Measurements from ENCODE around the gene ZNF480. TPM values are rescaled to one million over a fixed set of nuclear protein-coding genes. Genes with fewer than 3 reads are reported as not detected.
"Not testable (repeated sequence)": the region's sequence is repeated elsewhere in the genome, so short reads cannot be mapped to it uniquely, and the experiment has no call there.

ZNF480 gene
- total RNA-seq, 6 experiments from 2014 or later, result 3.7 to 7.1 (median 5.3) TPM

DNA sequence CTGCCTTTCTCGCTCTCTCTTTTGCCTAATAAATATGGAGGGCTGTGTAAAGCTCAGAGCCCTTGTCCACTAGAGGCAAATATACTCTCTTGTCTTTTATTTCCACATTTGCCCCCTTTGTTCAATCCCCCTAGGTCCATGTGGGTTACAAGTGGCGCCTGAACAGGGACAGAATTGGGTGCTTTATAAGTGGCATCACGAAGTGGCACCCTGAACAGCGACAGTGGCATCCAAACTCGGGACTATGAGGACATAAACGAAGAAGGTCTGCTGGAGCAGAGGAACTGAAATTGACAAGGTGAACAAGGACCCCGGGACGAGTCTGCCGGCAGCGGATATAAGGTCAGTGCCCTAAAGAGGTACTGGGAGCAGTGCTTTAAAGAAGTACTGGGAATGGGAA, 34.8 kb downstream of the ZNF480 start:
- H3K4me3 ChIP-seq, result no peak overlapping the region
- DNase-seq (no peak), ATAC-seq (no peak)
- H3K27ac ChIP-seq, result no peak overlapping the region
- 82% methylated on average over 10 of the region's 10 CpGs for WGBS (ENCODE audit: insufficient coverage, low coverage, low lambda C conversion rate, missing lambda C conversion rate)
- no peaks in the 10 kb centered on the region for H3K36me3 ChIP-seq
- TF ChIP-seq, protein P1, sequence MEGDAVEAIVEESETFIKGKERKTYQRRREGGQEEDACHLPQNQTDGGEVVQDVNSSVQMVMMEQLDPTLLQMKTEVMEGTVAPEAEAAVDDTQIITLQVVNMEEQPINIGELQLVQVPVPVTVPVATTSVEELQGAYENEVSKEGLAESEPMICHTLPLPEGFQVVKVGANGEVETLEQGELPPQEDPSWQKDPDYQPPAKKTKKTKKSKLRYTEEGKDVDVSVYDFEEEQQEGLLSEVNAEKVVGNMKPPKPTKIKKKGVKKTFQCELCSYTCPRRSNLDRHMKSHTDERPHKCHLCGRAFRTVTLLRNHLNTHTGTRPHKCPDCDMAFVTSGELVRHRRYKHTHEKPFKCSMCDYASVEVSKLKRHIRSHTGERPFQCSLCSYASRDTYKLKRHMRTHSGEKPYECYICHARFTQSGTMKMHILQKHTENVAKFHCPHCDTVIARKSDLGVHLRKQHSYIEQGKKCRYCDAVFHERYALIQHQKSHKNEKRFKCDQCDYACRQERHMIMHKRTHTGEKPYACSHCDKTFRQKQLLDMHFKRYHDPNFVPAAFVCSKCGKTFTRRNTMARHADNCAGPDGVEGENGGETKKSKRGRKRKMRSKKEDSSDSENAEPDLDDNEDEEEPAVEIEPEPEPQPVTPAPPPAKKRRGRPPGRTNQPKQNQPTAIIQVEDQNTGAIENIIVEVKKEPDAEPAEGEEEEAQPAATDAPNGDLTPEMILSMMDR (IDR thresholded peaks at IDR 0.05), result no peak
- H3K4me1 ChIP-seq, result no peaks in the 10 kb centered on the region
- H3K9me3 ChIP-seq, result peaks cover 0 to 62% (median 8%) of the 10 kb centered on the region in 4 donors
- H3K27me3 ChIP-seq, result no peaks in the 10 kb centered on the region
- intact Hi-C loops (cut with DNase I), result no loop called here

DNA sequence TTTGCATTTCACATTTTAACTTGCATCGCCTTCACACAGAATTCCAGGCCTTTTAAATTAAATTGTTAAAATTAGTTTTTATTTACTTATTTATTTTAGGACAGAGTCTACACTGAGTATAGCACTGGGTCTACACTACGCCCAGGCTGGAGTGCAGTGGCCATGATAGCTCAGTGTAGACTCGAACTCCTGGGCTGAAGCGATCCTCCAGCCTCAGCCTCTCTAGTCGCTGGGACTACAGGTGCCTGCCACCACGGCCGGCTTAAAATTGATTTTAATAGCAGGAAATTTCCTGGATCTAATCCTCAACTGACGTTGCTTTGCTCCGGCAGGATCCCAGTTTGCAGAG, 38.8 kb downstream of the ZNF480 start:
- Histone ChIP-seq H3K27ac (peak overlapping the region in 1 of 3 donors; percentile 51), H3K4me3 (peak overlapping the region; percentile 44 to 54 (median 49)), H3K27me3 (no peaks in the 10 kb centered on the region), H3K36me3 (no peaks in the 10 kb centered on the region), H3K9me3 (peaks cover 0 to 31% (median 3%) of the 10 kb centered on the region in 4 donors), H3K4me1 (no peaks in the 10 kb centered on the region)
- TF ChIP-seq POLR2A (IDR thresholded peaks at IDR 0.05), result no peak
- TF ChIP-seq, protein P1 (IDR thresholded peaks at IDR 0.05), result no peak
- 46% methylated on average over 9 of the region's 9 CpGs for WGBS (ENCODE audit: insufficient coverage, low coverage, low lambda C conversion rate, missing lambda C conversion rate)
- peak in 1 of 4 donors; percentile 16 for ATAC-seq
- intact Hi-C loops (cut with DNase I), result no loop called here
- no peak for DNase-seq

DNA sequence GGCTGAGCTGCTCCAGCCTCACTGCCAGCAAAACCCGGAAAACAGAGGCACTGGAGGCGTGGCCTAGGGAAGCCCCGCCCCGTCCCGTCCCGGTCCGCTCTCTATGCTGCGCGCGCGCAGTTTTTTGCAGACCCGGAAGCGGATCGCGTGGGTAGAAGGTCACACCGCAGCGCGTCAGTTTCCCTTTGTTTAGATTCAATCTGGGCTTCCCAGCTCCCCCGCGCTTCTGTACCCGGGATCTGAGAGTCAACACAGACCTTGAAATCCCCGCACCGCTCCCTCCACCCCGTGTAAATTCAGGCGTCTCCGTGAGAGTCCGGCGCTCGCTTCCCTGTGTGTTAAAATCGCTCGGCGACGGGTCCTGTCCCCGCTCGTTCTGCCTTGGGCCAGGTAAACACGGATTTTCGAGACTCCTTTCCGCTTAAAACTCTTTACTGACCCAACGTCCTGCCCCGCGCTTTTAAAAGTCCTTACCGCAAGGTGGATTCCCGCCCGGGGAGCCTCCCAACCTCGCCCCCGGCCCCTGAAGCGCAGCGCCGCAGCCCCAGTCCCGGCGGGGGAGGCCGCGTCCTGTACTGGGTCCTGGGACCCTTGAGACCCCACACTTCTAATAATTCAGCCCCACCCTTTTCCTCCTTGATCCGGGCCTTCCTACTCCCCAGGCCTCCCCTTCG, 39.3 kb downstream of the ZNF480 start, which contains the start of gene ZNF610:
ZNF610 (plus strand) TSS at position 127 of the 674 bp plus-strand sequence. CDS start 12,930 bp downstream, outside the sequence.
- Histone ChIP-seq H3K9me3 (peaks cover 0 to 26% (median 3%) of the 10 kb centered on the region in 4 donors), H3K27ac (peak within 1 kb of the TSS in 1 of 3 donors; percentile 51), H3K27me3 (no peaks in the 10 kb centered on the region), H3K4me1 (no peaks in the 10 kb centered on the region), H3K36me3 (no peaks in the 10 kb centered on the region), H3K4me3 (peak within 1 kb of the TSS; percentile 44 to 54 (median 49))
- TF ChIP-seq, protein P1 (IDR thresholded peaks at IDR 0.05), result no peak
- TF ChIP-seq POLR2A (IDR thresholded peaks at IDR 0.05), result no peak
- intact Hi-C loops (cut with DNase I), result no loop called here
- ATAC-seq, result peak; percentile 87 to 97 (median 92)
- peak; percentile 68 to 81 (median 77) for DNase-seq
- WGBS (ENCODE audit: insufficient coverage, low coverage, low lambda C conversion rate, missing lambda C conversion rate), result 2% methylated on average over 9 of the region's 55 CpGs

DNA sequence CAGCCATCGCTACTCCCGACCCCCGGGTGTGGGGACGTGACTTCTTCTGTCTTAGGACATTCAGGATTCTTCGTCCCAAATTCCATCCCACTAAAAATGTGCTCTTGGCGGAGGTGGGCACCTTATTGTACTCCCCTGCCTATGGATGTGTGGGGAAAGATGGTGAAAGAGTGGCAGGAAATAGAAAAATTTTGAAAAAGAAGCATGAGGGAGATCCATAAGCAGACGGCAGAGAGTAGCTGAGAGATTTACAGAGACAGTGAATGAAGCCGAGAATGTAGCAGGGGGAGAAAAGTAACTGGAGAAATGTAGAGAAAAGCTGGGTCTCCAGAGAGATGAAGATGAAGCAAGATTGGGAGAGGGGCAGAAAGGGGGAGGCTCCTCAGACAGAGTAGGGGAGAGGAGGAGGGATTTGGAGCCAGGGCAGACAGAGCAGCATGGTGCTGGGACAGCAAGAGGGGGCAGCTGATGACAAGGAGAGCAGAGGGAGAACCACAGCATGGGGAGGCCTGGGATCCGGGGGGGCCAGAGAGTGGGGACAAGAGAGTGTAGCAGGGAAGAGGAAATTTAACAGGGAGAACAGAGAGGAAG, 39.9 kb downstream of the ZNF480 start:
- DNase-seq, result no peak
- intact Hi-C loops (cut with DNase I), result no loop called here
- WGBS (ENCODE audit: insufficient coverage, low coverage, low lambda C conversion rate, missing lambda C conversion rate), result 2% methylated on average over 9 of the region's 9 CpGs

DNA sequence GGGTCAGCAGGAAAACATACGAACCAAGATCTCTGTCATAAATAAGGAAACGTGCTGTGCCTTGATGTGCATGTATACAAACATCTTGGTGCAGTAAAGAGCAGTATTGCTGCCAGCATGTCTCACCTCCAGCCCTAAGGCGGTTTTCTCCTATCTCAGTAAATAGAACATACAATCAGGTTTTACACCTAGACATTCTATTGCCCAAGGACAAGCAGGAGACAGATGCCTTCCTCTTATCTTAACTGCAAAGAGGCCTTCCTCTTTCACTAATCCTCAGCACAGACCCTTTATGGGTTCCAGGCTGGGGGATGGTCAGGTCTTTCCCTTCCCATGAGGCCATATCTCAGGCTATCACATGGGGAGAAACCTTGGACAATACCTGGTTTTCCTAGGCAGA, 42.1 kb downstream of the ZNF480 start:
- H3K4me1 ChIP-seq; H3K9me3 ChIP-seq; H3K36me3 ChIP-seq; H3K27ac ChIP-seq; H3K4me3 ChIP-seq; ATAC-seq; DNase-seq; intact Hi-C loops (cut with DNase I); H3K27me3 ChIP-seq: not testable (repeated sequence)
- WGBS (ENCODE audit: insufficient coverage, low coverage, low lambda C conversion rate, missing lambda C conversion rate), result 57% methylated on average over 3 of the region's 3 CpGs

More for the DNA sequence above, 39.9 kb downstream of the ZNF480 start:
- Histone ChIP-seq H3K4me3 (peak overlapping the region; percentile 44 to 54 (median 49)), H3K27me3 (no peaks in the 10 kb centered on the region), H3K27ac (peak overlapping the region in 1 of 3 donors; percentile 51), H3K4me1 (no peaks in the 10 kb centered on the region), H3K9me3 (peaks cover 0 to 20% (median 3%) of the 10 kb centered on the region in 4 donors), H3K36me3 (no peaks in the 10 kb centered on the region)
- no peak for TF ChIP-seq POLR2A (IDR thresholded peaks at IDR 0.05)
- TF ChIP-seq, protein P1 (IDR thresholded peaks at IDR 0.05), result no peak
- ATAC-seq, result no peak
